GM21423 (cell line): ENCODE results near the gene RPS10.
"Not testable (repeated sequence)": the region's sequence is repeated elsewhere in the genome, so short reads cannot be mapped to it uniquely, and the experiment has no call there.

Source experiments
- ATAC-seq: cut with Tn5 transposase; IDR thresholded peaks from one replicate; pipeline ENCODE4 v1.9.1; 2021; ENCODE audit warnings: mild to moderate bottlenecking, moderate library complexity; ENCODE audit not compliant: unreplicated experiment

Gene RPS10

DNA sequence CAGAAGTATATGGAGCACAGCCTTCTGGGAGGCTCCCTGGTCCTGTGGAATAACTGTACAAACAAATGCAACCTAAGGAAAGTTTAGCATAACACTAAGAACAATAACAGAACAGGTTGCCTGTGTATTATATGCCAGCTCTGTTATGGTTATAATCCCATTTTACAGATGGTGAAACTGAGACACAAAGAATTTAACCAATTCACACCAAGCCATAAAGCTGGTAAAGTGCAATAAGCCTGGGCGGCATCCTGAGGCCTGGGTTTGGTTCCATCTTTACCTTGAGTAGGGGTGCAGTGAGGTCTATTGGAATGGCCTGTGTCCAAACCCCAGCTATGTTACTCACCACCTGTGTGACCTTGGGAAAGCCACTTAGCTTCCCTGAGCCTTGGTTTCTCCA lies 25.3 kb upstream of the RPS10 start:
- ATAC-seq = no peak

DNA sequence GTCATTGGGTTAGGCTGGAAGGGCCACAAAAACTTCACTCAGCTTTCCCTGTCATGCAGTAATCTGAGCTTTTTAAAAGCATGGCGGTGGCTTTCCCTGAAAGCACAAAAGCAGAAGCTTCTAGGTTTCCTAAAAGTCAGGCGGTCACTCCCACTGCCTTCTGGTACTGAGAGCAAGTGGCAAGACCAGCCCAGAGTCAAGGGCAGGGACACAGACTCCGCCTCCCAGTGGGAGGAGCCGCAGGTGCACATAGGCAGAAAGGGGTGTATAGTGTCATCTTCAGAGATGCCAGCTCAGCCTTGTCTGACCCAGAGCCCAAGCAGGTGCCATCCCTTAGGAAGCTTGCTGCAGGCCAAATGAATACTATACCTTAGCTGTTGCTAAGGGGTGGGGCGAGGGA lies 22.0 kb upstream of the RPS10 start:
- ATAC-seq = no peak

DNA sequence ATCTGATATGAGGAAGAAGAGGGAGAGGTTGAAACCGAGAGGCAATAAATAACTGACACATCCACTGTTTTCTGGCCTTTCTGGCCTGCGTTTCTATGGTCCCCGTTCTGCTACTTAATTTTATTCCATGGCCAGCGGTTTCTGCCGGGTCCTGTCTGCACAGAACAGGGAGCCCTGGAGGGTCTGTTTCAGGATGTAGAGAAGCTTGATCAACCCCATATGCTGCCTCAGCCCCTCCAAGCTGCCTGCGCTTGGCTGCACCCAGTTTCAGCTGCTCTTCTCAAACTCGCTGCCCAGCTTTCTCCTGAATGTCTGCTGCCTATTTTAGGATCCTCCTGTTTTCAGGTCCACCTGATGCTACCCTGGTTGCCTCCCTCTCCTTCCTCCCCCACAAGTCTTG lies 21.5 kb upstream of the RPS10 start:
- no peak for ATAC-seq

DNA sequence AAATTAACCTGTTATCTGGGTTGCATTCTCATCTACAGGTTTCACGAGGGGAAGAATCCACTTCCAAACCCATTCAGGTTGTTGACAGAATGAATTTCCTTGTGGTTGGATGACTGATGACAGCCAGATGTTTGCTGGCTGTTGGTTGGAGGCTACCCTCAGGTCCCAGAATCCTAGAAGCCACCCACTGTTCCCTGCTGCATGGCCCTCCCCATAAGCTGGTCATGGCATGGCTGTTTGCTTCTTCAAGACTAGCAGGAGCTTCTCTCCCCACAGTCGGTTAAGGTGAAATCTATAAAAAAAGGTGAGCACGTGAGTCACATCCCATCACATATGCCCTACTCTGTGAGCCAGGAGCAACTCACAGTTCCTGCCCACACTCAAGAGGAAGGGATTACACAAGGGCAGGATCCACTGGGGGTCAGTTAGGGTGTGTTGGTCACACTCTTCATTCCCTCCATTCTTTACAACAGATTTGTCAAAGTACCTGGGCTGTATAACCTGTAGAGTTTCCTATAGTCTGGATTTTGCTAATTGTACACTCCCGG lies 19.5 kb upstream of the RPS10 start:
- no peak for ATAC-seq

DNA sequence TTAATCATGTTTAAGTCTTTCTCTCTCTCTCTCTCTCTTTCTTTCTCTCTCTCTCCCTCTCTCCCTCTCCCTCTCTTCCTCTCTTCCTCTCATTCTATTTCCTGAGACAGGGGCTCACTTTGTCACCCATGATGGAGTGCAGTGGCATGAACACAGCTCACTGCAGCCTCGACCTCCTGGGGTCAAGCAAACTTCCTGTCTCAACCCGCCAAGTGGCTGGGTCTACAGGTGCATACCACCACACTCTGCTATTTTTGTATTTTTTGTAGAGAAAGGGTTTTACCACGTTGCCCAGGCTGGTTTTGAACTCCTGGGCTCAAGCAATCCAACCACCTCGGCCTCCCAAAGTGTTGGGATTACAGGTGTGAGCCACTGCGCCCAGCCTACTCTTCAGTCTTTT lies 15.7 kb upstream of the RPS10 start:
- no peak for ATAC-seq

DNA sequence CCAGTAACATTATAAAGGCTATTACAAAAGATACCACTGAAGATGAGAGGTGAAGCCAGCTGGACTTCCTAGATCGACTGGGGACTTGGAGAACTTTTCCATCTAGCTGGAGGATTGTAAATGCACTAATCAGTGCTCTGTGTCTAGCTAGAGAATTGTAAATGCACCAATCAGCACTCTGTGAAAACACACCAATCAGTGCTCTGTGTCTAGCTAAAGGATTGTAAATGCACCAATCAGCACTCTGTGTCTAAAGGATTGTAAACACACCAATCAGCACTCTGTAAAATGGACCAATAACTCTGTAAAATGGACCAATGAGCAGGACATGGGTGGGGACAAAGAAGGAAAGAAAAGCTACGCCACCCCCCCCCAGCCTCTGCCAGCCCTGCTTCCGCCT lies 13.6 kb upstream of the RPS10 start:
- no peak for ATAC-seq

DNA sequence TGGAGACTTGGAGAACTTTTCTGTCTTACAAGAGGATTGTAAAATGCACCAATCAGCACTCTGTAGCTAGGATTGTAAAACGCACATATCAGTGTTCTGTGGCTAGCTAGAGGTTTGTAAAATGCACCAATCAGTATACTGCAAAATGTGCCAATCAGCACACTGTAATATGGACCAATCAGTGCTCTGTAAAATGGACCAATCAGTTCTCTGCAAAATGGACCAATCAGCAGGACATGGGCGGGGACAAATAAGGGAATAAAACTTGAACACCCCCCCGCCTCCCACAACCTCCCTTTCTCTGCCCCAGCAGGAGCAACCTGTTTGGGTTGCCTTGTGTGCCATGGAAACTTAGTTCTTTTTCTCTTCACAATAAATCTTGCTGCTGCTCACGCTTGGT lies 12.8 kb upstream of the RPS10 start:
- ATAC-seq = no peak

DNA sequence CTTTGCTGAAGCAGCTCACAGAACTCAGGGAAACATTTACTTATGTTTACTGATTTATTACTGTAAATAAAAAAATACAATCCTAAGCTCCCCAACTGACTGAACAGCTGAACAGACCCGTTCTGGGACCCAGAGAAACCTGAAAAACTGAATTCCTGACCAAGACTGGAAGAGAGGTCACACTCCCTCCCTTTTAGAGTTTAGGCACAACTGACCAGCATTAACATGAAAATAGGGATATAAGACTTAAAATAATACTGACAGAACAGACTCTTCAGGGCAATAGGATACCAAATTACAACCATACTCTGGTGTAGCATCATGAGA lies 11.7 kb upstream of the RPS10 start:
- ATAC-seq = no peak

DNA sequence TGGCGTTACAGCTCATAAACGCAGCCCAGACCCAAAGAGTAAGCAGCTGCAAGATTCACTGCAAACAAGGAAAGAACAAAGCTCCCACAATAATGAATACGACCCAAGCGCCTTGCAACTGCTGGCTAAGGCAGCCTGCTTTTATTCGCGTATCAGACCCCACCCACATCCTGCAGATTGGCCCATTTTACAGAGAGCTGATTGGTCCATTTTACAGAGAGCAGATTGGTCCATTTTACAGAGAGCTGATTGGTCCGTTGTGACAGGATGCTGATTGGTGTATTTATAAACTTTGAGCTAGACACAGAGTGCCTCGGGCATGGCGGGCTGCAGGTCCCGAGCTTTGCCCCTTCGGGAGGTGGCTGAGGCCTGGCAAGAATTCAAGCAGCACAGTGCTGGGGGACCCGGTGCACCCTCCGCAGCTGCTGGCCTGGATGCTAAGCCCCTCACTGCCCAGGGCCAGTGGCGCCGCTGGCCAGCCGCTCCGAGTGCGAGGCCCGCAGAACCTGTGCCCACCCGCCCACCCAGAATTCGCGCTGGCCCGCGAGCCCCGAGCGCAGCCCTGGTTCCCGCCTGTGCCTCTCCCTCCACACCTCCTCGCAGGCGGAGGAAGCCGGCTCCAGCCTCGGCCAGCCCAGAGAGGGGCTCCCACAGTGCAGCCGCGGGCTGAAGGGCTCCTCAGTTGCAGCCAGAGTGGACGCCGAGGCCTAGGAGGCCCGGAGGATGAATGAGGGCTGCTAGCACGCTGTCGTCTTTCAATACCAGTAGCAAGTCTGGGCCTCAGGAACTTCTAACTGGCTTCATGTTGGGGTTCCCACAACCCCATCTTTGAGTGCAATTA lies 11.2 kb upstream of the RPS10 start:
- ATAC-seq = no peak

DNA sequence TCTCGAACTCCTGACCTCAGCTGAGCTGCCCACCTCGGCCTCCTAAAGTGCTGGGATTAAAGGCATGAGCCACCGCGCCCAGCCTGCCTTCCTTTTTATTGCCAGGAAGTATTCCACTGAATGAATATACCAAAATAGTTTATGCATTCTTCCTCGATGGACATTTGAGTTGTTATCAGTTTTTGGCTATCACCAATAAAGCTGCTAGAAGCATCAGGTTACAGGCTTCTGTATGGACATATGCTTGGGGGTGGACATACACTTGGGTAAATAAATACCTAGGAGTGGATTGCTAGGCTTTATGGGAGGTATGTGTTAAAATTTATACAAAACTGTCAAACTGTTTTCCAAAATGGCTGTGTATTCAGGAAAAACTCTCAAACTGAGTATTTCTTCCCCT lies 10.0 kb upstream of the RPS10 start:
- no peak for ATAC-seq

DNA sequence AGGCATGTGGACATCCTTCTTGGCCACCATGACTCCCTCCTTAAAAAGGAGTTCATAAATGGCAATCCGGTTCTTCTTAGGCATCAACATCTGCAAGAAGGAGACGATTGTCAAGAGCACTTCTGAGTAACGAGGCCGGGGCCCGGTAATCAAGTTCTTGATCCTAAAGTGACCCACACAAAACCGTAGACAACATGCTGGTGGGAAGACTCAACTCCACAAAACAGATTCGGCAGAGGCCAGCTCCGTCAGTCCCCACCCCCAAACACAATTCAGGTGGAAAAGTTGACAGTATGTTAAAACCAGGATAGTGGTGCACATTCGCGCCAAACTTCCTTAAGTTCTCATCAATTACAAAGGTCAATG lies 754 bp downstream of the RPS10 start:
- no peak for ATAC-seq

DNA sequence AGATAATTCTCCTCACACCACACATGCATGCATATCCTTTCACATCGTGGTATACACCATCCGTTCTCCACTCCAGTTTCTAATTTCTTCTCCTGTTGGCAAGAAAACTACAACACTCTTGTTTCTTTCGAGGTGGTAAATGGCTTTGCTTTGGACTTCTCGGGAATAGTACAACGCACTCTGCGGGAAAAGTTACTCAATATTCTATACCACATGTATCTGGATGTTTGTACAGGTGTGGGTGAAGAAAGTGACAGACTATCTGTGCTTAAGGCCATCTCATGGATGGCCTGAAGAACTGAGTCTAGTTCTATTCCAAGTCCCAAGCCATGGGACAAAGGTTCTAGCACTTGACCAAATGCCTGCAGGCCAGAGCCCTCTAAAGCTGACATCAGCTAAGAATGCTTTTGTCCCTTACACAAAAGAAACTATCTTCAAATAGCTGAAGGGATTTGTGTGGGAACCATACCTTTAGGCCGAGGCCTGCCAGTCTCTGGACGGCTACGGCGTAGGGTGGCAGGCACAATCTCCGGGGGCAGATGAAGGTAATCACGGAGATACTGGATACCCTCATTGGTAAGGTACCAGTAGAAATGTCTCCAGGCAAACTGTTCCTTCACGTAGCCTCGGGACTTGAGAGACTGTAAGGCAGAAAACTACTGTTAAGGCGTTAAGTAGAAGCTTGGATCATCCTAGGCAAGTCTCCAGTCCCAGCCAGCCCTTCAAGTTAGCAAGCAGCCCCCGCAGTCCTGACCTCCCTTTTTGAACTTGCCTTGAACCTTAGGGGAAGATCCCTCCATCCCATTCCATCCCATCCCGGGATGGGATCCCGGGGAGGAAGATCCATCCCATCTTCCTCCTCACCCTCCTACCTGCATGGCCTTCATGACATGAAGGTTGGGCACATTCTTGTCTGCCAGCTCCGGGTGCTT lies 1.4 kb downstream of the RPS10 start:
- no peak for ATAC-seq

DNA sequence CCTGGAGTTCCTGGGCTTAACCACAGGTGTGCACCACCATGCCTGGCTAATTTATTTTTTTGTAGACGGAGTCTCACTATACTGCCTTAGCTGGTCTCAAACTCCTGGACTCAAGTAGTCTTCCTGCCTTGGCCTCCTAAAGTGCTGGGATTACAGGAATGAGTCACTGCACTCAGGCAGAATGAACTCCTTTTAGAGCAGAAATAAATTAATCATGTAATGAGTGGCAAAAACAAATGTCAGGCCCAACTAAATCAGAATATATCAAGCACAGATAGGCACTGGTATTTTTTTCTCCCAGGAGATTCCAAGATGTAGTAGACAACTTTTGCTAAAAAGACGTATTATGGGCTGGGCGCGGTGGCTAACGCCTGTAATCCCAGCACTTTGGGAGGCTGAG lies 2.6 kb downstream of the RPS10 start:
- ATAC-seq = no peak

DNA sequence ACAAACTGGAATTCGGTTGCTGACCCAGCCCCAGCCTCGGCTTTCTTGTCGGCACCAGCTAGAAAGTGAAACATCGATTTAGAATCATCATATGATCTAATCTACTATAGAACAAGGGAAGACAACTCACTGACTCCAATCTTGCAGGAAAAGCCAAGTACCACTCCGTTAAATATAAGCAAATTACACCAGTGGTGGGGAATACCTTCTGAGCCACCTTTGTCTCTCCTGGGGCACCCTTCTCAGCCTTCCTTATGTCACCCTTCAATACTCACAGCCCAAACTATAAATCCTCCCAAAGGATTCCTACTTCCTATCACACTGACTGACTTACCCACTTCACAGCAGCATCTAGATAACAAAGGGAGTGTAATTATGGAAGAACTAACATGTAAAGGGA lies 7.5 kb downstream of the RPS10 start:
- no peak for ATAC-seq

DNA sequence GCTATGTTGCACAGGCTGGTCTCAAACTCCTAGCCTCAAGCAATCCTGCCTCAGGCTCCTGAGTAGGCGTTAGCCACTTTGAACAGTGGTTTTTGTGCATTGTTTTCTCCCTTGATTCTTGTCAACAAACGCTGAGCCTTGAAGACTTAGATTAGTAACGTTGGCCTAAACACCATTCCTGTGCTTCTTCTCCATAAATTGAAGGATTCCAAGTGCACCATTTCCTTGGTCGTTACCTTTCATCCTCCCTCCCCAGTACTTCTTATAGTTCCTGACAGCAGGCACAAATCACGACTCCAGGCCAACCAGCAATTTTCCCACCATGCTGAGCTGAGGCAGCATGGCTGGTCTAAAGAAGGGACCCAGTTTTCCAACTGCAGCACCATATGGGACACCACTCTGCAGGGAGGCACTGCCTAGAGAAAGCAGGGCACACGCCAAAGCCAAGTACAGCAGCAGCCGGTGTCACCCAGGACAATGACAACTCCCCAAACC lies 8.9 kb downstream of the RPS10 start:
- ATAC-seq = no peak

DNA sequence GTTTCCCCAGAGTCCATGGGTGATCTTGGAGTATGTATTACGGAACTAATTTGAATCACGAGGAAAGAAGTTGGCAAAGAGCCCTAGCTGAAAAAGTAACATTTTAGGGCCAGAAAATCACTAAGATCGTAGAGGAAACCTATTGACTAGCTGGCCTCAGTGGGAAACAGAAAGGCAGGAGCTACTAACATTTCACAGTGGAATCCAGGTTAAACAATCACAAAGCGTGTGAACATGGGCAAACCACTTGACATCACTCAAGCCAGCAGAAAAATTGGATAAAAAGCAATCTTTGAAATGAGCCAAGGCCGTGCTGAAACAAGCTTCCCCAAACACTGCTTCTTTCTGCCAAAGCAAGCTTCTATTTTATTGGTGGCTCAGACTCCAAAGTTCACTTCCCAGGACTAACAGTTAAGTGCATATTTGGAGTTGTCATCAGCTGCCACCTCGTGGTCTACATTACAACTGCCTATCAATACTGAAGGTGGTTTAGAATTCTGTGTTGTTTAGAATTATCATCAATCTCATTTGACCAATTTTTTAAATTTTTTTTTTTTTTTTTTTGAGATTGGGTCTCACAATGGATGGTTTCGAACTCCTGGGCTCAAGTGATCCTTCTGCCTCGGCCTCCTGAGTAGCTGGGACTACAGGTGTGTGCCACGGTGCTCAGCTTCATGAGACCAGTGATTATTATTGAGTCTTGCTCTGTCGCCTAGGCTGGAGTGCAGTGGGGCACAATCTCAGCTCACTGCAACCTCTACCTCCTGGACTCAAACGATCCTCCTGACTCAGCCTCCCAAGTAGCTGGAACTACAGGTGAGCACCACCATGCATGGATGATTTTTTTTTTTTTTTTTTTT lies 10.6 kb downstream of the RPS10 start:
- ATAC-seq = no peak

DNA sequence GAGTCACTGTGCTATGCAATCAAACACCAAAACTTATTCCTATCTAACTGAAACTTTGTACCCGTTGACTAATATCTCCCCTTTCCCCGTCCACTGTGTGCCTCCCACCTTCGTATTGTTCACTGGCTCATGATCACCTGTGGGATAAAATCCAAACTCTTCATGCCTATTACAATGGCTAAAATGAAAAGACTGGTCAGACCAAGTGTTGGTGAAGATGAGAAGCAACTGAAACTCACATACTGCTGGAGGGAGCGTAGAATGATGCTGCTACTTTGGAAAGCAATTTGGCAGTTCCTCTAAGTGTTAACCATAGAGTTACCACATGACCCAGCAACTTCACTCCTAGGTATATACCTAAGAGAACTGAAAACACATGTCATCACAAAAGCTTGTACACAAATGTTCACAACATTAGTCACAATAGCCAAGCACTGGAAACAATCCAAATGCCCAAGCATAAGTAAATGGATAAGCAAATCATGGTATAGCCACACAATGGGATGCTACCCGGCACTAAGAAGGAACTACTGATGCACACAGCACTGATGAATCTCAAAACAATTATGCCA lies 13.1 kb downstream of the RPS10 start:
- no peak for ATAC-seq

DNA sequence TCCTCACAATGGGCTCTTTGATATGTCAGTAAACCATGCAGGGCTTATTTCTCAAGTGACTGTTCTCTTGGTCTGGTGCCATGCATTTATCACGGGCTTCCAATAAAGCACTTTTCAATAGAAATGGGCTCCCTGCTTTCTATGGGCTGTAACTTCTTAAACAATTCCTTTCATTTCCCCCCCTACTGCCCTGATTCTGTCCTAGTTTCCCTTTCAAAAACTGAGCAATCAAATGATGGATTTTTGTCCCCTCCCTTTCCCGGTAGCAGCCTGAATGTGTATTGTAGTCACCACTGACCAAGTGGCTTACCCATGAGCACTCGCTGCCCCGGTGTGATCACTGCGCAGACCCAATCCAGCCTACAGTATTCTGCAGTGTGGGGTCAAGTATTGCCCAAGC lies 13.9 kb downstream of the RPS10 start:
- ATAC-seq = no peak

DNA sequence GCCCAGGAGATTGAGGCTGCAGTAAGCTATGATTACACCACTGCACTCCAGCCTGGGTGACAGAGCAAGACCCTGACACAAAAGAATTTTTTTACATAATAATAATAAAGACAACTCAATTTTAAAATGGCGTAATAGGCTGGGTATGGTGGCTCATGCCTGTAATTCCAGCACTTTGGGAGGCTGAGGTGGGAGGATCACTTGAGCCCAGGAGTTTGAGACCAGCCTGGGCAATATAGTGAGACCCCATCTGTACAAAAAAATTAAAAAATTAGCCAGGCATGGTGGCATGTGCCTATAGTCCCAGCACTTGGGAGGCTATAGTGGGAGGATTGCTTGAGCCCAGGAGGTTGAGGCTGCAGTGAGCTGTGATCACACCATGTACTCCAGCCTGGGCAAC lies 18.0 kb downstream of the RPS10 start:
- not testable (repeated sequence) for ATAC-seq

DNA sequence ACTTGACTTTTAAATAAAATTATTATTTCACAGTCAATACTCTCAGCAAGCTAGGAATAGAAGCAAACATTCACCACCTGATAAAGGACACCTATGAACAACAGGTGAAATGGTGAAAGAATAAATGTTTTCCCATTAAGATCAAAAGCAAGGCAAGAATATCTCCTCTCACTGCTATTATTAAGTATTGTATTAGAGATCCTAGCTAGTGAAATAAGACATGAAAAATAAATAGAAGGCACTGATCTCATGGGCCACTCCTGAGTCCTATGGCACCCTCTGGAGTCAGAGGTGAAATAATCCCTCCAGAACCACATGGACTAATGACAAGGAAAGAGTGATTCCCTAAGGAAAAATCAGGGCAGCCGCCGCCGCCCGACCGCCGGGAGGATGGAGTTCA lies 29.4 kb downstream of the RPS10 start:
- ATAC-seq = no peak

DNA sequence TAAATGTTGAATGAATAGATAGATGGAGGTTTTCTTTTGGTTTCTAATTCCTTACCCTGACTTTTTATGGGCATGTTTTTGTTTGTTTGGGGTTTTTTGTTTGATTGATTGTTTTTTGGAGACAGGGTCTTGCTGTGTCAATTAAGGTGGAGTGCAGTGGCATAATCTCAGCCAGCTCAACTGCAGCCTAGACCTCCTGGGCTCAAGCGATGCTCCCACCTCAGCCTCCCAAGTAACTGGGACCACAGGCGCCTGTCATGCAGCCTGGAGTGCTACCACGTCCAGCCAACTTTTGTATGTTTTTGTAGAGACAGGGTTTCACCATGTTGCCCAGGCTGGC lies 31.9 kb downstream of the RPS10 start:
- no peak for ATAC-seq
